Neural progenitor cell (in vitro differentiated cells): ENCODE data around the gene ZNF81.

Experiments used
- EZH2phosphoT487 ChIP-seq: fragments of 200-600 bp; sonication (generic); IDR thresholded peaks from 2 replicates; pipeline ENCODE4 v1.6.1; 2017; ENCODE audit warnings: antibody characterized with exemption
- TF ChIP-seq, protein P1 (sequence below): fragments of 200-600 bp; sonication (generic); IDR thresholded peaks from 2 replicates; pipeline ENCODE4 v1.5.1; 2017; ENCODE audit warnings: antibody characterized with exemption, mild to moderate bottlenecking

DNA sequence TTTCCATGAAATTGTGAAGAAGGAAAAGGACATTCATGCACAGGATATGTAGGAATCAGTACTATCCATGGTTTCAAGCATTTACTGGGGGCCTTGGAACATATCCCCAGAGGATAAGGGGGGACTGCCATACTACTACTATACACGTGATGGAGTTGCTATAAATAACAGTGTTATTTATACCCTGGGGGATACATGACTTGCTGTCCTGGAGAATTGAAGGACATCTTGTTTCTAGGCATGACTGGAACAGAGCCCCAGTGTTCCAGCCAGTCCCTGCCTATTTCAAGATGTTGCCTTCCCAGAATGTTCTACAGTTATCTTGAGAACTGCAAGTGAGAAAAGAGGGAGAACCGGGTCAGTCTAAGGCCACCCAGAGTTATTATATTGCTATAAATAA lies 39.6 kb upstream of the ZNF81 start:
- TF ChIP-seq, protein P1, sequence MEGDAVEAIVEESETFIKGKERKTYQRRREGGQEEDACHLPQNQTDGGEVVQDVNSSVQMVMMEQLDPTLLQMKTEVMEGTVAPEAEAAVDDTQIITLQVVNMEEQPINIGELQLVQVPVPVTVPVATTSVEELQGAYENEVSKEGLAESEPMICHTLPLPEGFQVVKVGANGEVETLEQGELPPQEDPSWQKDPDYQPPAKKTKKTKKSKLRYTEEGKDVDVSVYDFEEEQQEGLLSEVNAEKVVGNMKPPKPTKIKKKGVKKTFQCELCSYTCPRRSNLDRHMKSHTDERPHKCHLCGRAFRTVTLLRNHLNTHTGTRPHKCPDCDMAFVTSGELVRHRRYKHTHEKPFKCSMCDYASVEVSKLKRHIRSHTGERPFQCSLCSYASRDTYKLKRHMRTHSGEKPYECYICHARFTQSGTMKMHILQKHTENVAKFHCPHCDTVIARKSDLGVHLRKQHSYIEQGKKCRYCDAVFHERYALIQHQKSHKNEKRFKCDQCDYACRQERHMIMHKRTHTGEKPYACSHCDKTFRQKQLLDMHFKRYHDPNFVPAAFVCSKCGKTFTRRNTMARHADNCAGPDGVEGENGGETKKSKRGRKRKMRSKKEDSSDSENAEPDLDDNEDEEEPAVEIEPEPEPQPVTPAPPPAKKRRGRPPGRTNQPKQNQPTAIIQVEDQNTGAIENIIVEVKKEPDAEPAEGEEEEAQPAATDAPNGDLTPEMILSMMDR = no peak
- no peak for TF ChIP-seq EZH2phosphoT487
